NCI-H146 treated with DMSO at 0.1 percent for 48 hours (cell line): ENCODE measurements around the gene TPM2.

Experiments used
- DNase-seq: peaks from one replicate; lab custom pipeline; 2025; ENCODE audit not compliant: unreplicated experiment; lab: John Stamatoyannopoulos, UW

TPM2 gene

GRCh38 chr9:35696520-35697215 lies 6.9 kb upstream of the TPM2 start:
- DNase-seq: peak; percentile 23

GRCh38 chr9:35695943-35696401 lies 6.2 kb upstream of the TPM2 start:
- no peak for DNase-seq

- DNase-seq: no peak
These were observed 2.1 kb upstream of the TPM2 start for GRCh38 chr9:35691757-35692301.

DNA sequence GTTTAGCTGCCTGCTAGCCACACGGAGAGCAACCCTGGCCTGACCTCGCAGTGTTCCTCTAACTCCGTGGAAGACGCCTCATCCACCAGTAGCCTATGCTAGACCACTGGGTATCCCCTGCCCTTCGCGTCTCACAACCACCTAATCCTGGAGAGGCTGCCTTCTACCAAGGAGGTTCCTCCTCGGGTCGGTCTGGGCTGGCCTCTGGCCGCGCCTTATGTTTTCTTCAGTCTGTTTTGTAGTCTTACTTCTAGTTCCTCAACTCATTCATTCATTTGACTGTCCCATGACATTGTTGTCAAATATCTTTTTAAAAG lies 1.6 kb upstream of the TPM2 start:
- no peak for DNase-seq

DNA sequence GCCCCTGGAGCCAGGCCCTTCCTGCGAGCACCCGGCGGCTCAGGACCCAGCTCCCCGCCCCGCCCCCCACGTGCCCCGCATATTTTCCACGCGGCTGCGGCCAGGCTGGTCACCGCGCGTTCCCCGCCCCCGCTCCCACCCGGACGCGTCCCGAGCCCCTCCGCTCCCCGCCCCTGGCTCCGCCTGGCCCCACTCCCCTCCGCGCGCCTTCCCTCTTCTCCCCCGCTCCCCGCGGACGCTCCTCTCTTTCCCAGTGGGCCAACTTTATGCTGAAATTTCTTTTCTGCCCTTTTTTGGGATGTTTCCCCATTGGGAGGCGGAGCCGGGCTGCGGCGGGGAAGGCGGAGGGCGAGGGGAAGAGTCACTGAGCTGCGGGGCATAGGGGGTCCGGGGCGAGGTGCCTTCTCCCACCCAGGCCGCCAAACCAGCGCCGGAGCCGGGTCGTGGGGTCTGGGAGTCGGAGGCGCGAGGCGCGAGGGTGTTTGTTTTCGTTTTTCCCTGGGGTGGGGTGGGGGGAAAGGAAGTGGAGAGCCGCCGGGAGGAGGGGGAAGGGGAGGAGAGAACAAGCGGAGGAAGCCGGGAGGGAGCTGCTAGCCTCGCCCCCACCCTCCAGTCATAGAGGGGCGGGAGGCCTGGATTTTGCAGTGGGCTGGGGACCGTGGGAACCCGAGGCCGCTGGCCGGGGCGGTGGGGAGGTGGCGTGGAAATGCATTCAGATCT lies 1.0 kb upstream of the TPM2 start:
- DNase-seq: no peak

DNA sequence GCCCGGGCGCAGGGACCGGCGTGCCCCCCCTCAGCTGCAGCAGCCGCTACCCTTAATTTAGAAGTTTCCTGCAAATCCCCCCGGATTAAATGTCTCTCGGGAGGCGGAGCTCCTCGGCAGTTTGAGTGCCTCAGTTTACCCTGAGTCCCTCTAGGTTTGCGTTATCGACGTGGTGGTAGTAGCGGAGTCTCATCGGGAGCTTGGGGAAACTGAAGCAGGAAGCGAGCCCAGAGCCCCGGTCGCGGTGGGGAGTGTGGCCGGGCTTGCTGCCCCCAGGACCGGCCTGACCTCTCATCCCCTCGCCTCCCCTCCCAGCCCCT lies 529 bp upstream of the TPM2 start:
- no peak for DNase-seq

DNA sequence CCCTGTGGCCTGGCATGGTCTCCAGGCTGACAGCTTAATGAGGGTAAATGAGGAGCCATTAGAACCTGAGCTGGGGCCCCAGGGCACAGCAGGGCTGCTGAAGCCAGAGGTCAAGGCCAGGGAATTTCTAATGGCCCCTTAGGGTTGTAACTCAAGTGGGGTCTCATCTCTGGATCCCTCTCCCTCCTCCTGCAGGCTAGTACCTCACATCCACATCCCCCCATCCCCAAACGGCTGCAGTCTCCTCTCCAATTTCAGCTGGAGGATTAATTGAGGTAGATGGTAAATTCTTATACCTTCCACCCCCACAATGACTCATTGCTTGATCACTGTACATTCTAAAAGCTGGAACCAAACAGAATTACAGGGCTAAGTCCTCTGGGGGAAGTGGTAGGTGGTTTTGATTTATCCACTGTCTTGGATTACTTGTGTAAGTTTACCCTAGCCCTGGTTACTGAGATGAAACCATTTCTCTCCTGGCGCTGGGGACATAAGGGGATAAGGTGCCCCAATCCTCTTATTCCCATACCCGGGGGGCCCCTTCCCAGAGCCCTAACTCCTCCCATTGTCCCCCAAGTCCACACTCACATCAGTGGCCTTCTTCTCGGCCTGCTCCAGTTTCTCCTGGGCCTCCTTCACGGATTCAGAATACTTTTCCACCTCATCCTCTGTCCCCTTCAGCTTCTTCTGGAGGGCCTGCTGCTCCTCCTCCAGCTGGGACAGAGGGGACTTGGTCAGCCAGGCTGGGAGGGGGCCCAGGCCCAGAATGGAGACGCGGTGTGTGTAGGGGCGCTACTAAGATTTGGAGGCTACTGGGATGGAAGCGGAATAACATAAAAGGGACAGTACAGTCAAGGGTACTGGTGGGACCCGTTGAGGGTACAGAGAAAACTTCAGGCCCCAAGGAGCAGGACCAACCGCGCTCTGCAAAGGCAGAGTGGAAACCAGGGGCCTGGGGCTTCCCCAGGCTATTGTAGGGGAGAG lies 875 bp downstream of the TPM2 start:
- DNase-seq: no peak

GRCh38 chr9:35687972-35688557 lies 1.7 kb downstream of the TPM2 start:
- no peak for DNase-seq

- no peak for DNase-seq
These were observed 2.4 kb downstream of the TPM2 start for GRCh38 chr9:35687306-35687705.

DNA sequence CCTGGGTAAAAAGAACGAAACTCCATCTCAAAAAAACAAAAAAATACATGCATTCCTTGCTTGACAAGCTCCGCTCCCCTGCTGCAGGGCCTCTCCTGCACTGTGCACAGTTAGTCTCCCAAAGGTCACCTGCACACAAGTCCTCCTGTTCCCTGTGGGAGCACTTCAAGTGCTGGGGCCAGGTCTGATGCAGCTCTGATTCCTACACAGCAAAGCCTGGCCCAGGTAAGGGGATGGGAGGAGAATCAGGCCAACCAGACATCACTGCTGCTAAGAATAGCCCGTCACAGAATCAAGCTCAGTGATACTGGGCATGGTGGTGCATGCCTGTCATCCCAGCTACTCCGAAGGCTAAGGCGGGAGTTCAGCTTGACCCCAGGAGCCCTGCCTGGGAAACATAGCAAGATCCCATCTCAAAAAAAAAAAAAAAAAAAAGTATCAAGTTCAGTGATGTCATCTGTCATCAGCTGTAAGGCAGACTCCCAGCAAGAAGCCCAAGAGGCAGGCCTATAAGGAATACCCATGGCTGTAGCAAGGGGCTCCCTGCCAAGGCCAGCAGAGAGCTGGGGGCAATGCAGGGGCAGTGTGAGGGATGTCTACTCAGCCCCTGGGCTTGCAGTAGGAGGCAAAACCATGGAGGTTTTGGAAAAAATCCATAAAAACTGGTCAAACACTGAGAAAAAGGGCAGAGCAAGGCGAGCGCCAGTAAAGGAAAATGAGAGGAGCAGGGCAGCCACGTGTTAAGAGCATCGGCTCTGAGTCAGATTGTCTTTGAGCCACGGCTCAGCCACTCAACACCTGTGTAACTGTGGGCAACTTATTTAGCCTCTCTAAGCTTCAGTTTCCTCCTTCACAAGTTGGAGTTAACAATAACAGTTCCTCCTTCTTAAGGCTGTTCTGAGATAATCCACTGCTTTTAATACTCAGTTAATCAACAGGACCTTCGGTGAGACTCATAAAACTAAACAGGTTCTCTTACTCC lies 3.2 kb downstream of the TPM2 start:
- no peak for DNase-seq

DNA sequence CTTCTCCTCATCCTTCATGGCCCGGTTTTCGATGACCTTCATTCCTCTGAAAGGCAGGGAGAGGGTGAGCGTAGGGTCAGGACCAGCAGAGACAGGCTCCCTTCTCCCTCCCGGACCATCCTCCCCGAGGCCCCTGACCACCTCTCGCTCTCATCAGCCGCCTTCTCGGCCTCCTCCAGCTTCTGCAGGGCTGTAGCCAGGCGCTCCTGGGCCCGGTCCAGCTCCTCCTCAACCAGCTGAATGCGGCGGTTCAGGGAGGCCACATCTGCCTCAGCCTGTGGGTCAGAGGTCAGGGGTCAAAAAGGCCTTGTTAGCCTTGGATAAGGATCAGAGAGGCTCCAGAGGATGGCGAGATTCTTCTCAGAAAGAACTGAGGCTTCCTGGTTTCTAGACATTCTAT lies 4.2 kb downstream of the TPM2 start:
- no peak for DNase-seq

DNA sequence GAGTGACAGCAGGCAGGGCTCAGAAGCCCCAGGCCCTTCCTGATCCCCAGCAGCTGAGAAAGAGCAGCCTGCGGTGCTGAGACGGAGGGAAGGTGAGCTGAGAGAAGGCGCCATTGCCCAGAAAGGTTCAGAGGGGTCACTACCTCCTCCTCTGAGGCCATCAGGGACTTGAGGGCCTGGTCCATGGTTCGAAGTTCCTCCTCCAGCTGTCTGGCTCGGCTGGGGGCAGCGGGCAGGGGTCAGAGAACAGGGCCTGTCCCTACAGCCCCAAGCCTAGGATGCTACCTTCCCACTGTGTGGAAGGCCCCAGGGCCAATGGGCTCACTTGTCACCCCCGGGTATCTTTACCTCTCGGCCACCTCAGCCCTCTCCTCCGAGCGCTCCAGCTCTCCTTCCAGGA lies 4.8 kb downstream of the TPM2 start:
- no peak for DNase-seq

DNA sequence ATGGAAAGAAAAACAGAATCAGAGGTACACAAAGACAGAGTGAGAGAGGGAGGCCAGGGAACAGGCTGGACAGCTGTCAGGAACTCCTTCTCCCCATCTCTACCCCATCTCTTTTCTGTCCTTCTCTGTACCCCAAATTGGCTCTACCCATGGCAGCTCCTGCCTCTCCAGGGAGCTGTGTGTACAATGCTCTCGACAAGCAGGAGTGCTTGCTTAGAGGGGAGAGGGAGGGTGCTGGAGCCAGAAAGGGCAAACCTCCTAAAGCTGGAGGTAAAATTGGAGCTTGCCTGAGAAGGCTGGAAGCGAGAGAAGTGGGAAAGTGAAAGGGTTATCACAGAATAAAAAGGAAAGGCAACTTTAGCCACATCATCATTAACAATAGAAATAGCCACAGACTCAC lies 6.4 kb downstream of the TPM2 start:
- DNase-seq: no peak

GRCh38 chr9:35682520-35683315 lies 7.0 kb downstream of the TPM2 start:
- DNase-seq: no peak

DNA sequence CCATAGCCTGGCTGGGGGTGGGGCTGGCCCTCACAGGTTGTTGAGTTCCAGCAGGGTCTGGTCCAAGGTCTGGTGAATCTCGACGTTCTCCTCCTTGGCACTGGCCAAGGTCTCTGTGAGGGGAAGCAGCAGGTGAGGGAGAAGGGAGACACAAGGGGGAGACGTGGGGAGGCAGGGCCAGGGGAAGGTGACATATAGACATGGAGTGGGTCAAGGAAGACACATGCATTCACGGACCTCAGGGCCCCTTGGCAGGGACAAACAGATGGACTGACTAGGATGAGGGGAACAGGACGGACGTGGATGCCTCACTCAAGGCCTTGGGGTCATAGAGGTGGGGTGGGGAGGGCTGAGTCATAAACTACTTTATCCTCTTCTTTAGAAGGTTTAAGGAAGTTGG lies 7.7 kb downstream of the TPM2 start:
- no peak for DNase-seq

DNA sequence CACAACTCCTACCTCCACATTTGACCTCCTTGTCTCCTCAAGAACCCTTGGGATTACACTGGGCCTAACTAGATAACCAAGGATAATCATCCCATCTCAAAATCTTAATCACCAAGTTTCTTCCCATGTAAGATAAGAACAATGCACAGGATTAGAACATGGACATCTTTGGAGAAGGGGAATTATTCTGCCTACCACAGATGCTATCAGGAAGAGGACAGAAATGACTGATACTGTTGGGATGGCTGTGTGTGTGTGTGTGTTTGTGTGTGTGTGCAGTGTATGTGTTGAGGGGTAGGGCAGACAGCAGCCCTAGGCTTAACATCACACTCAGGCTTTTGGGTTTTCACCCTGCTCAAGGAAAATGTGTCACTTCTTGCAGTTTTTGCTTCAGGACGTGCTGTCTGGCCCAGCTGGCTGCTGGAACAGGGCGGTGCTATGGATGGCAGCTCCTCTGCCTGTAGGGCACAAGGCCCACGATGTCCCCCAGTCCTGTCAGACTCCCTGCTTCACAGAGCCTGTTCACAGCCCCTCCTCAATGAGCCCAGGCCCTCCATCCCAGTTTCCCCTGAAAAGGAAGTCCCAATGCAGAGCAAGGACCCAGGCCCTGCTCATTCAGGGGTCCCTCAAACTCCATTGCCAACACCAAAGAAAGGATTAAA lies 8.3 kb downstream of the TPM2 start:
- DNase-seq: no peak

GRCh38 chr9:35680331-35681105 lies 9.2 kb downstream of the TPM2 start:
- no peak for DNase-seq

- DNase-seq: no peak
These were observed 9.9 kb downstream of the TPM2 start for GRCh38 chr9:35679766-35680330.
